ENCODE results near the gene NEU4.
"Not testable (repeated sequence)": the region's sequence is repeated elsewhere in the genome, so short reads cannot be mapped to it uniquely, and the experiment has no call there.

NEU4 gene

GRCh38 chr2:241808721-241809382 lies at the start of gene NEU4:
NEU4 (plus strand) TSS chr2:241809193; CDS start chr2:241814485, 5,292 bp downstream.
- Histone ChIP-seq H3K9me3 (ENCODE audit: control insufficient read depth in 5 of 5, low read length in 5 of 5) (no peaks in the 10 kb centered on the region), H3K27me3 (ENCODE audit: control insufficient read depth in 5 of 5, insufficient read depth in 4 of 5, low read length in 5 of 5) (peaks cover 9 to 14% (median 10%) of the 10 kb centered on the region in 5 donors), H3K4me3 (ENCODE audit: low read depth in 1 of 5, low read length in 5 of 5) (no peak within 1 kb of the TSS), H3K36me3 (ENCODE audit: control insufficient read depth in 5 of 5, insufficient read depth in 5 of 5, low read length in 5 of 5) (no peaks in the 10 kb centered on the region), H3K4me1 (ENCODE audit: control insufficient read depth in 5 of 5, insufficient read depth in 5 of 5, low read length in 5 of 5) (peaks cover 0 to 36% (median 18%) of the 10 kb centered on the region in 5 donors), H3K9ac (ENCODE audit: low read length in 5 of 5) (no peak within 1 kb of the TSS), H3K27ac (ENCODE audit: low read depth, low read length) (no peak within 1 kb of the TSS)

- not testable (repeated sequence) for H3K9me3 ChIP-seq (ENCODE audit: control insufficient read depth in 5 of 5, low read length in 5 of 5); H3K4me3 ChIP-seq (ENCODE audit: low read depth in 1 of 5, low read length in 5 of 5); H3K4me1 ChIP-seq (ENCODE audit: control insufficient read depth in 5 of 5, insufficient read depth in 5 of 5, low read length in 5 of 5); H3K9ac ChIP-seq (ENCODE audit: low read length in 5 of 5); H3K27me3 ChIP-seq (ENCODE audit: control insufficient read depth in 5 of 5, insufficient read depth in 4 of 5, low read length in 5 of 5); H3K27ac ChIP-seq (ENCODE audit: low read depth, low read length)
- H3K36me3 ChIP-seq (ENCODE audit: control insufficient read depth in 5 of 5, insufficient read depth in 5 of 5, low read length in 5 of 5), result peaks cover 4 to 66% (median 44%) of the 10 kb centered on the region in 5 donors
Measured at GRCh38 chr2:241759893-241760292, 49.1 kb upstream of the NEU4 start.

GRCh38 chr2:241760301-241760771 lies 48.7 kb upstream of the NEU4 start:
- peaks cover 0 to 6% (median 4%) of the 10 kb centered on the region in 5 donors for H3K9me3 ChIP-seq (ENCODE audit: control insufficient read depth in 5 of 5, low read length in 5 of 5)

GRCh38 chr2:241762321-241762932 lies 46.6 kb upstream of the NEU4 start:
- H3K9ac ChIP-seq (ENCODE audit: low read length in 5 of 5), result no peak overlapping the region

More at GRCh38 chr2:241760301-241760771, 48.7 kb upstream of the NEU4 start:
- H3K27ac ChIP-seq (ENCODE audit: low read depth, low read length), result no peak overlapping the region
- H3K9ac ChIP-seq (ENCODE audit: low read length in 5 of 5), result no peak overlapping the region
- no peak overlapping the region for H3K4me3 ChIP-seq (ENCODE audit: low read depth in 1 of 5, low read length in 5 of 5)
- H3K36me3 ChIP-seq (ENCODE audit: control insufficient read depth in 5 of 5, insufficient read depth in 5 of 5, low read length in 5 of 5), result peaks cover 4 to 62% (median 41%) of the 10 kb centered on the region in 5 donors
- no peaks in the 10 kb centered on the region for H3K4me1 ChIP-seq (ENCODE audit: control insufficient read depth in 5 of 5, insufficient read depth in 5 of 5, low read length in 5 of 5)
- H3K27me3 ChIP-seq (ENCODE audit: control insufficient read depth in 5 of 5, insufficient read depth in 4 of 5, low read length in 5 of 5), result no peaks in the 10 kb centered on the region

GRCh38 chr2:241762933-241763369 lies 46.0 kb upstream of the NEU4 start:
- Histone ChIP-seq H3K4me1 (ENCODE audit: control insufficient read depth in 5 of 5, insufficient read depth in 5 of 5, low read length in 5 of 5) (no peaks in the 10 kb centered on the region), H3K9me3 (ENCODE audit: control insufficient read depth in 5 of 5, low read length in 5 of 5) (peaks cover 0 to 6% (median 4%) of the 10 kb centered on the region in 5 donors), H3K36me3 (ENCODE audit: control insufficient read depth in 5 of 5, insufficient read depth in 5 of 5, low read length in 5 of 5) (peaks cover 4 to 43% (median 22%) of the 10 kb centered on the region in 5 donors), H3K27me3 (ENCODE audit: control insufficient read depth in 5 of 5, insufficient read depth in 4 of 5, low read length in 5 of 5) (no peaks in the 10 kb centered on the region), H3K4me3 (ENCODE audit: low read depth in 1 of 5, low read length in 5 of 5) (no peak overlapping the region), H3K9ac (ENCODE audit: low read length in 5 of 5) (no peak overlapping the region), H3K27ac (ENCODE audit: low read depth, low read length) (no peak overlapping the region)

More at GRCh38 chr2:241762321-241762932, 46.6 kb upstream of the NEU4 start:
- H3K9me3 ChIP-seq (ENCODE audit: control insufficient read depth in 5 of 5, low read length in 5 of 5), result peaks cover 0 to 6% (median 4%) of the 10 kb centered on the region in 5 donors
- H3K36me3 ChIP-seq (ENCODE audit: control insufficient read depth in 5 of 5, insufficient read depth in 5 of 5, low read length in 5 of 5), result peaks cover 4 to 42% (median 22%) of the 10 kb centered on the region in 5 donors
- H3K4me3 ChIP-seq (ENCODE audit: low read depth in 1 of 5, low read length in 5 of 5), result no peak overlapping the region
- H3K4me1 ChIP-seq (ENCODE audit: control insufficient read depth in 5 of 5, insufficient read depth in 5 of 5, low read length in 5 of 5), result no peaks in the 10 kb centered on the region
- H3K27me3 ChIP-seq (ENCODE audit: control insufficient read depth in 5 of 5, insufficient read depth in 4 of 5, low read length in 5 of 5), result no peaks in the 10 kb centered on the region
- no peak overlapping the region for H3K27ac ChIP-seq (ENCODE audit: low read depth, low read length)

GRCh38 chr2:241763551-241764274 lies 45.3 kb upstream of the NEU4 start:
- H3K4me1 ChIP-seq (ENCODE audit: control insufficient read depth in 5 of 5, insufficient read depth in 5 of 5, low read length in 5 of 5), result no peaks in the 10 kb centered on the region
- no peak overlapping the region for H3K27ac ChIP-seq (ENCODE audit: low read depth, low read length)
- no peak overlapping the region for H3K9ac ChIP-seq (ENCODE audit: low read length in 5 of 5)
- H3K36me3 ChIP-seq (ENCODE audit: control insufficient read depth in 5 of 5, insufficient read depth in 5 of 5, low read length in 5 of 5), result peaks cover 4 to 38% (median 20%) of the 10 kb centered on the region in 5 donors
- peaks cover 0 to 6% (median 4%) of the 10 kb centered on the region in 5 donors for H3K9me3 ChIP-seq (ENCODE audit: control insufficient read depth in 5 of 5, low read length in 5 of 5)
- no peaks in the 10 kb centered on the region for H3K27me3 ChIP-seq (ENCODE audit: control insufficient read depth in 5 of 5, insufficient read depth in 4 of 5, low read length in 5 of 5)
- no peak overlapping the region for H3K4me3 ChIP-seq (ENCODE audit: low read depth in 1 of 5, low read length in 5 of 5)

- Histone ChIP-seq H3K9ac (ENCODE audit: low read length in 5 of 5) (no peak overlapping the region), H3K36me3 (ENCODE audit: control insufficient read depth in 5 of 5, insufficient read depth in 5 of 5, low read length in 5 of 5) (peaks cover 0 to 31% (median 14%) of the 10 kb centered on the region in 5 donors), H3K4me1 (ENCODE audit: control insufficient read depth in 5 of 5, insufficient read depth in 5 of 5, low read length in 5 of 5) (no peaks in the 10 kb centered on the region), H3K27ac (ENCODE audit: low read depth, low read length) (no peak overlapping the region), H3K9me3 (ENCODE audit: control insufficient read depth in 5 of 5, low read length in 5 of 5) (peaks cover 0 to 6% (median 4%) of the 10 kb centered on the region in 5 donors), H3K4me3 (ENCODE audit: low read depth in 1 of 5, low read length in 5 of 5) (no peak overlapping the region), H3K27me3 (ENCODE audit: control insufficient read depth in 5 of 5, insufficient read depth in 4 of 5, low read length in 5 of 5) (no peaks in the 10 kb centered on the region)
Measured at GRCh38 chr2:241764275-241765241, 44.4 kb upstream of the NEU4 start.

- H3K4me3 ChIP-seq (ENCODE audit: low read depth in 1 of 5, low read length in 5 of 5), result no peak overlapping the region
- H3K27me3 ChIP-seq (ENCODE audit: control insufficient read depth in 5 of 5, insufficient read depth in 4 of 5, low read length in 5 of 5), result peaks cover 0 to 6% (median under 1%) of the 10 kb centered on the region in 5 donors
- peaks cover 0 to 20% (median 17%) of the 10 kb centered on the region in 5 donors for H3K4me1 ChIP-seq (ENCODE audit: control insufficient read depth in 5 of 5, insufficient read depth in 5 of 5, low read length in 5 of 5)
- no peaks in the 10 kb centered on the region for H3K9me3 ChIP-seq (ENCODE audit: control insufficient read depth in 5 of 5, low read length in 5 of 5)
- H3K36me3 ChIP-seq (ENCODE audit: control insufficient read depth in 5 of 5, insufficient read depth in 5 of 5, low read length in 5 of 5), result peaks cover 0 to 21% (median 9%) of the 10 kb centered on the region in 5 donors
- H3K27ac ChIP-seq (ENCODE audit: low read depth, low read length), result no peak overlapping the region
- no peak overlapping the region for H3K9ac ChIP-seq (ENCODE audit: low read length in 5 of 5)
Measured at GRCh38 chr2:241767464-241768250, 41.3 kb upstream of the NEU4 start.

All from subcutaneous abdominal adipose tissue (tissue), 5 donors.